ENCODE measurements around the gene NADSYN1.

DNA sequence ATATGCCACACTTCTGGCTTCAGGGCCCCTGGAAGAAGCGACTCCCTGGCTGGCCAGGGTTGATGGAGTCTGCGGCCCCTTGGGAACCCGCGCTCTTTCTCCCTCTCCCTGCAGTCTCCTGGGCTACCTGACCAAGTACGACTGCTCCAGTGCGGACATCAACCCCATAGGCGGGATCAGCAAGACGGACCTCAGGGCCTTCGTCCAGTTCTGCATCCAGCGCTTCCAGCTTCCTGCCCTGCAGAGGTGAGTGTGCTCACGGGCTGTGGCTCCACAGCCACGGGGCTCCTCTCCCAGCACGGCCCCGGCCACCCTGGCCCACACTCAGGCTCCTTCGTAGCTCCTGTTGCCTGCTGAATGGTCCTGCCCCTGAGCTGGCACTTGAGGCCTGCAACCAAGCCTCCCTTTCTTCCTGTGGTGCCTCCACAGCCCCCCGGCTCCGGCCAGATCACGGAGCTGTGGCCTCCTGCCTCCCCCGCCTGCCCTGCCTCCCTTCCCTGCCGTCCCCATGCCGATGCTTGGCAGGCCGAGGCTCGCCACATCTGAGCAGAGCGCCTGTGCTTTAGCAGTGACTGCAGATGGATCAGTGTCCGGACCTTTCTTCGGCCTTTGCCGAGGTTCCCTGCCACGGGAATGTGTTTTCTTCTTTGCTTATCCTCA, 37.9 kb downstream of the NADSYN1 start:
- TF ChIP-seq, protein P1, sequence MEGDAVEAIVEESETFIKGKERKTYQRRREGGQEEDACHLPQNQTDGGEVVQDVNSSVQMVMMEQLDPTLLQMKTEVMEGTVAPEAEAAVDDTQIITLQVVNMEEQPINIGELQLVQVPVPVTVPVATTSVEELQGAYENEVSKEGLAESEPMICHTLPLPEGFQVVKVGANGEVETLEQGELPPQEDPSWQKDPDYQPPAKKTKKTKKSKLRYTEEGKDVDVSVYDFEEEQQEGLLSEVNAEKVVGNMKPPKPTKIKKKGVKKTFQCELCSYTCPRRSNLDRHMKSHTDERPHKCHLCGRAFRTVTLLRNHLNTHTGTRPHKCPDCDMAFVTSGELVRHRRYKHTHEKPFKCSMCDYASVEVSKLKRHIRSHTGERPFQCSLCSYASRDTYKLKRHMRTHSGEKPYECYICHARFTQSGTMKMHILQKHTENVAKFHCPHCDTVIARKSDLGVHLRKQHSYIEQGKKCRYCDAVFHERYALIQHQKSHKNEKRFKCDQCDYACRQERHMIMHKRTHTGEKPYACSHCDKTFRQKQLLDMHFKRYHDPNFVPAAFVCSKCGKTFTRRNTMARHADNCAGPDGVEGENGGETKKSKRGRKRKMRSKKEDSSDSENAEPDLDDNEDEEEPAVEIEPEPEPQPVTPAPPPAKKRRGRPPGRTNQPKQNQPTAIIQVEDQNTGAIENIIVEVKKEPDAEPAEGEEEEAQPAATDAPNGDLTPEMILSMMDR (IDR thresholded peaks at IDR 0.05), result no peak
- TF ChIP-seq POLR2AphosphoS5 (IDR thresholded peaks at IDR 0.05) (no peak), POLR2A (IDR thresholded peaks at IDR 0.05) (no peak)

Data from stomach (tissue), 4 donors.